GM23338 (cell line): Measurements from ENCODE around the gene MND1. TPM values are rescaled to one million over a fixed set of nuclear protein-coding genes. Genes with fewer than 3 reads are reported as not detected.

Experiments
- ATAC-seq: fragments of 200-7000 bp; cut with Tn5 transposase; 3 replicates; pipeline ENCODE4 v1.9.1; 2020
- DNase-seq: peaks from one replicate; pipeline ENCODE4 v3.0.0-alpha.2; 2015; ENCODE audit warnings: low spot score
- H2AFZ ChIP-seq: fragments of 200-600 bp; sonication (generic); 2 replicates; pipeline ENCODE4 v1.8.0; 2016; ENCODE audit warnings: antibody characterized with exemption, mild to moderate bottlenecking, moderate library complexity
- H3F3A ChIP-seq: fragments of 200-600 bp; sonication (generic); replicated peaks from 2 replicates; pipeline ENCODE4 v1.8.0; 2017; ENCODE audit warnings: antibody characterized with exemption, mixed run types, low read depth
- H3K27ac ChIP-seq: fragments of 200-600 bp; sonication (generic); 2 replicates; pipeline ENCODE4 v1.6.1; 2016; ENCODE audit warnings: low read depth
- H3K27me3 ChIP-seq: fragments of 200-600 bp; sonication (generic); 2 replicates; pipeline ENCODE4 v1.8.0; 2016; ENCODE audit warnings: mild to moderate bottlenecking, mixed run types, moderate library complexity; ENCODE audit not compliant: insufficient read depth
- H3K36me3 ChIP-seq: fragments of 200-600 bp; sonication (generic); 2 replicates; pipeline ENCODE4 v1.8.0; 2016; ENCODE audit warnings: mild to moderate bottlenecking; ENCODE audit not compliant: insufficient read depth
- H3K4me1 ChIP-seq: fragments of 200-600 bp; sonication (generic); 2 replicates; pipeline ENCODE4 v1.8.0; 2016; ENCODE audit warnings: mild to moderate bottlenecking, moderate library complexity; ENCODE audit not compliant: insufficient read depth
- H3K4me2 ChIP-seq: fragments of 200-600 bp; sonication (generic); 2 replicates; pipeline ENCODE4 v1.7.1; 2017; ENCODE audit warnings: mixed run types
- H3K4me3 ChIP-seq: fragments of 200-600 bp; sonication (generic); 2 replicates; pipeline ENCODE4 v1.6.1; 2016; ENCODE audit warnings: mixed run types
- H3K79me2 ChIP-seq: fragments of 200-600 bp; sonication (generic); replicated peaks from 2 replicates; pipeline ENCODE4 v1.8.0; 2017; ENCODE audit warnings: mild to moderate bottlenecking; ENCODE audit not compliant: insufficient read depth
- H3K9me2 ChIP-seq: fragments of 200-600 bp; sonication (generic); 2 replicates; pipeline ENCODE4 v1.8.0; 2017; ENCODE audit not compliant: insufficient read depth
- H4K20me1 ChIP-seq: fragments of 200-600 bp; sonication (generic); replicated peaks from 2 replicates; pipeline ENCODE4 v1.8.0; 2017; ENCODE audit warnings: mild to moderate bottlenecking; ENCODE audit not compliant: insufficient read depth
- H3K27ac Mint-ChIP-seq: 2 replicates; pipeline ENCODE4 v1.8.0; 2020; ENCODE audit warnings: inconsistent platforms, mild to moderate bottlenecking, moderate library complexity, mixed read lengths
- H3K27me3 Mint-ChIP-seq: 3 replicates; pipeline ENCODE4 v1.8.0; 2022; ENCODE audit warnings: low read depth, mild to moderate bottlenecking, moderate library complexity, mixed read lengths, inconsistent platforms; ENCODE audit not compliant: insufficient read depth, poor library complexity
- H3K36me3 Mint-ChIP-seq: 3 replicates; pipeline ENCODE4 v1.8.0; 2021; ENCODE audit warnings: low read depth, mild to moderate bottlenecking, inconsistent platforms, moderate library complexity, mixed read lengths
- H3K4me1 Mint-ChIP-seq: 3 replicates; pipeline ENCODE4 v1.8.0; 2020; ENCODE audit warnings: mild to moderate bottlenecking, inconsistent platforms, mixed read lengths
- H3K4me3 Mint-ChIP-seq: 3 replicates; pipeline ENCODE4 v1.8.0; 2021; ENCODE audit warnings: moderate library complexity, mild to moderate bottlenecking, inconsistent platforms, mixed read lengths
- H3K9me3 Mint-ChIP-seq: 3 replicates; pipeline ENCODE4 v1.8.0; 2020; ENCODE audit warnings: moderate library complexity, mild to moderate bottlenecking, inconsistent platforms, mixed read lengths
- CREB1 ChIP-seq: fragments of 250-450 bp; sonication (Bioruptor Pico); IDR thresholded peaks from 2 replicates; pipeline ENCODE4 v1.5.0; 2020; ENCODE audit warnings: low read depth, mild to moderate bottlenecking, moderate library complexity
- CTCF ChIP-seq, 2 experiments: fragments of 200-600 bp in 1 of 2; sonication (generic) in 1 of 2; conservative IDR thresholded peaks; 2 replicates each; pipeline versions ENCODE4 v1.5.1 to v1.6.1; 2016 to 2017; ENCODE audit warnings: antibody characterized with exemption in 2 of 2, low read depth in 2 of 2, mild to moderate bottlenecking in 2 of 2, moderate library complexity in 1 of 2
- ETS1 ChIP-seq: IDR thresholded peaks from 2 replicates; pipeline ENCODE4 v1.6.1; 2016; ENCODE audit warnings: antibody characterized with exemption
- EZH2 ChIP-seq: fragments of 200-600 bp; sonication (generic); IDR thresholded peaks from one replicate; pipeline ENCODE4 v1.8.0; 2017; ENCODE audit warnings: antibody characterized with exemption, mild to moderate bottlenecking, low read depth; ENCODE audit not compliant: unreplicated experiment
- JUNB ChIP-seq: IDR thresholded peaks from one replicate; pipeline ENCODE4 v1.6.1; 2016; ENCODE audit warnings: antibody characterized with exemption; ENCODE audit not compliant: unreplicated experiment
- NANOG ChIP-seq: IDR thresholded peaks from 2 replicates; pipeline ENCODE4 v1.6.1; 2016; ENCODE audit warnings: antibody characterized with exemption, borderline replicate concordance
- REST ChIP-seq: IDR thresholded peaks from one replicate; pipeline ENCODE4 v1.6.1; 2018; ENCODE audit warnings: antibody characterized with exemption; ENCODE audit not compliant: unreplicated experiment
- ZNF114 ChIP-seq: fragments of 250-450 bp; sonication (Bioruptor Pico); IDR thresholded peaks from 2 replicates; pipeline ENCODE4 v1.5.0; 2020; ENCODE audit warnings: mild to moderate bottlenecking, moderate library complexity
- ZNF331 ChIP-seq: fragments of 250-450 bp; sonication (Bioruptor Pico); IDR thresholded peaks from 2 replicates; pipeline ENCODE4 v1.5.0; 2020; ENCODE audit warnings: low read depth, mild to moderate bottlenecking, moderate library complexity
- ZNF462 ChIP-seq: fragments of 250-450 bp; sonication (Bioruptor Pico); IDR thresholded peaks from 2 replicates; pipeline ENCODE4 v1.5.0; 2020; ENCODE audit warnings: mild to moderate bottlenecking, moderate library complexity
- polyA plus RNA-seq: library from polyadenylated mRNA; unstranded; fragments of >200 nt; fragmentation: Nextera tagmentation; extraction: Ambion mirVana; gene quantifications from 2 replicates; pipeline ENCODE4 v1.2.1, GENCODE V29; 2016
- total RNA-seq: library from RNA; depleted of rRNA; stranded (reverse); fragments of >200 nt; shearing (Covaris generic); gene quantifications from 2 replicates; pipeline ENCODE4 v1.2.3, GENCODE V29; 2014

Gene MND1
- total and polyA plus RNA-seq, 2 experiments from 2014 or later, result 22.5 to 63.5 TPM

DNA sequence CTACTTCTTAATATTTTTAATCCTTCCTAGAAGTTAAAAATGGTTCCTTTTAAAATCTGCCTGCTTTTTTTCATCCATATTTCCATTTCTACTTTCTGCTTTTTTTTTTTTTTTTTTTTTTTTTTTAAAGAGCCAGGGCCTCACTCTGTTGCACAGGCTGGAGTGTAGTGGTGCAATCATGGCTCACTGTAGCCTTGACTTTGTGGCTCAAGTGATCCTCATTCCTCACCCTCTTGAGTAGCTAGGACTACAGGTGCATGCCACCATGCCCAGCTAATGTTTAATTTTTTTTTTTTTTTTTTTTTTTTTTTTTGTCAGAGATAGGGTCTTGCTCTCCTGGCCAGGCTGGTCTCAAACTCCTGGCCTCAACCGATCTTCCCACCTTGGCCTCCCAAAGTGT is 39.7 kb downstream of the MND1 start:
- no peak overlapping the region for H3K4me3 ChIP-seq
- H3K27ac ChIP-seq, result no peak overlapping the region
- Mint-ChIP-seq H3K27me3 (no peaks in the 10 kb centered on the region), H3K36me3 (peaks cover 11% of the 10 kb centered on the region; the same call in 1 of the 3 replicates), H3K4me1 (peaks cover 6% of the 10 kb centered on the region), H3K4me3 (no peak overlapping the region), H3K9me3 (no peaks in the 10 kb centered on the region), H3K27ac (no peak overlapping the region)
- H3K9me2 ChIP-seq, result no peaks in the 10 kb centered on the region
- H3K4me2 ChIP-seq, result no peak overlapping the region
- no peaks in the 10 kb centered on the region for H4K20me1 ChIP-seq
- H3K79me2 ChIP-seq, result no peaks in the 10 kb centered on the region
- no peaks in the 10 kb centered on the region for H3K4me1 ChIP-seq
- no peak for DNase-seq
- H2AFZ ChIP-seq, result no peak overlapping the region
- no peak for ATAC-seq
- TF ChIP-seq ZNF114 (CRISPR knock-in tag) (no peak), NANOG (no peak), REST (no peak), JUNB (no peak), EZH2 (no peak), CREB1 (CRISPR knock-in tag) (no peak), ZNF462 (CRISPR knock-in tag) (no peak), ETS1 (no peak), ZNF331 (CRISPR knock-in tag) (no peak), CTCF (conservative IDR thresholded peaks at IDR 0.05; ENCODE audit: low read depth in 2 of 2) (no peak)
- H3K36me3 ChIP-seq, result no peaks in the 10 kb centered on the region
- no peaks in the 10 kb centered on the region for H3K27me3 ChIP-seq
- no peaks in the 10 kb centered on the region for H3F3A ChIP-seq
